ENCODE results near the gene FHAD1.

Gene FHAD1

DNA sequence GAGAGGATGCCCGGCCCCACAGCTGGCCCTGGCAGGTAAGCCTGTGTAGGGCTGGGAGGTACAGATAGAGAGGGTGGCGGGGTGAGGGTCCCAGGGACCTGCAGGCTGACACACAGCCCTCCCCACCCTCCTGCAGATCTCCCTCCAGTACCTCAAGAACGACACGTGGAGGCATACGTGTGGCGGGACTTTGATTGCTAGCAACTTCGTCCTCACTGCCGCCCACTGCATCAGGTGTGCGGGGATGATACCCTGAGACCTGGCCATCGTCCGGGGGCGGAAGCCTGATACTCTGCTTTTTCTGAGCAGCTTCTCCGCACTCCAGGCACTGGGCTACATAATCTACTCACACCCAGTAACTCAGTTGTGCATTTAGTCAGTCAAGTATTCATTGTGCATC is 193.3 kb downstream of the FHAD1 start:
- no peak for DNase-seq (ENCODE audit: low spot score)
- H2BK12ac ChIP-seq (ENCODE audit: low read length), result no peak overlapping the region
- H2BK120ac ChIP-seq (ENCODE audit: low read depth, low read length), result no peak overlapping the region
- H4K91ac ChIP-seq (ENCODE audit: low read depth, low read length, poor library complexity), result no peak overlapping the region
- peak overlapping the region; percentile 92 for H3K14ac ChIP-seq (ENCODE audit: low read length)
- peaks cover 0 to 19% (median 0%) of the 10 kb centered on the region in 3 experiments for H3K27me3 ChIP-seq (ENCODE audit: control insufficient read depth in 3 of 3, insufficient read depth in 3 of 3, low read depth in 1 of 3, low read length in 3 of 3)
- no peaks in the 10 kb centered on the region for H3K36me3 ChIP-seq (replicated peaks in 1 of 2; ENCODE audit: control insufficient read depth in 2 of 2, insufficient read depth in 2 of 2, low read length in 2 of 2)
- no peak overlapping the region for H3K4me2 ChIP-seq (ENCODE audit: insufficient read depth, low read length, poor library complexity, severe bottlenecking)
- no peak overlapping the region for H3K4ac ChIP-seq (ENCODE audit: low read length)
- H3K4me1 ChIP-seq (ENCODE audit: control insufficient read depth in 2 of 2, insufficient read depth in 1 of 2, low read depth in 1 of 2, low read length in 2 of 2), result no peaks in the 10 kb centered on the region
- no peak overlapping the region for H3K9ac ChIP-seq (ENCODE audit: low read depth, low read length, poor library complexity)
- H3K18ac ChIP-seq (ENCODE audit: low read length), result peak overlapping the region; percentile 86
- H2AK5ac ChIP-seq (ENCODE audit: low read depth, low read length), result no peak overlapping the region
- peak overlapping the region; percentile 94 for H3K23ac ChIP-seq (ENCODE audit: low read depth, low read length, poor library complexity)
- no peak overlapping the region for H3K4me3 ChIP-seq (ENCODE audit: low read length in 2 of 2)
- H3K27ac ChIP-seq (replicated peaks; ENCODE audit: low read length), result no peak overlapping the region
- H2AFZ ChIP-seq (ENCODE audit: low read length), result no peak overlapping the region
- H3K79me1 ChIP-seq (ENCODE audit: low read depth, low read length), result no peaks in the 10 kb centered on the region
- no peak overlapping the region for H2BK15ac ChIP-seq (ENCODE audit: low read length)
- WGBS, 2 donors (ENCODE audit: extremely low coverage in 2 of 2, insufficient read length in 2 of 2, insufficient replicate concordance in 1 of 2), result no CpG with 5 or more reads among the region's 13 CpGs
- no peak overlapping the region for H2BK5ac ChIP-seq (ENCODE audit: low read length)
- H3K9me3 ChIP-seq (replicated peaks in 1 of 2; ENCODE audit: control insufficient read depth in 2 of 2, insufficient read depth in 1 of 2, low read depth in 1 of 2, low read length in 2 of 2), result peaks cover 0 to under 1% of the 10 kb centered on the region in 2 donors
- H4K8ac ChIP-seq (ENCODE audit: low read depth, low read length), result no peak overlapping the region

- Histone ChIP-seq H3K4ac (ENCODE audit: low read length) (no peak overlapping the region), H2AK5ac (ENCODE audit: low read depth, low read length) (no peak overlapping the region), H3K79me1 (ENCODE audit: low read depth, low read length) (no peaks in the 10 kb centered on the region), H3K36me3 (replicated peaks in 1 of 2; ENCODE audit: control insufficient read depth in 2 of 2, insufficient read depth in 2 of 2, low read length in 2 of 2) (no peaks in the 10 kb centered on the region), H3K14ac (ENCODE audit: low read length) (no peak overlapping the region), H3K4me3 (ENCODE audit: low read length in 2 of 2) (no peak overlapping the region), H2BK120ac (ENCODE audit: low read depth, low read length) (no peak overlapping the region), H3K4me1 (ENCODE audit: control insufficient read depth in 2 of 2, insufficient read depth in 1 of 2, low read depth in 1 of 2, low read length in 2 of 2) (no peaks in the 10 kb centered on the region), H3K27me3 (ENCODE audit: control insufficient read depth in 3 of 3, insufficient read depth in 3 of 3, low read depth in 1 of 3, low read length in 3 of 3) (peaks cover 0 to 19% (median 0%) of the 10 kb centered on the region in 3 experiments), H3K18ac (ENCODE audit: low read length) (no peak overlapping the region), H3K27ac (replicated peaks; ENCODE audit: low read length) (no peak overlapping the region), H2AFZ (ENCODE audit: low read length) (no peak overlapping the region), H3K9ac (ENCODE audit: low read depth, low read length, poor library complexity) (no peak overlapping the region), H4K8ac (ENCODE audit: low read depth, low read length) (no peak overlapping the region), H3K4me2 (ENCODE audit: insufficient read depth, low read length, poor library complexity, severe bottlenecking) (no peak overlapping the region), H3K23ac (ENCODE audit: low read depth, low read length, poor library complexity) (no peak overlapping the region), H3K9me3 (replicated peaks in 1 of 2; ENCODE audit: control insufficient read depth in 2 of 2, insufficient read depth in 1 of 2, low read depth in 1 of 2, low read length in 2 of 2) (no peaks in the 10 kb centered on the region), H4K91ac (ENCODE audit: low read depth, low read length, poor library complexity) (no peak overlapping the region), H2BK12ac (ENCODE audit: low read length) (no peak overlapping the region), H2BK5ac (ENCODE audit: low read length) (no peak overlapping the region), H2BK15ac (ENCODE audit: low read length) (no peak overlapping the region)
- no peak for DNase-seq (ENCODE audit: low spot score)
- no CpG with 5 or more reads among the region's 6 CpGs for WGBS, 2 donors (ENCODE audit: extremely low coverage in 2 of 2, insufficient read length in 2 of 2, insufficient replicate concordance in 1 of 2)
Observed at GRCh38 chr1:15441247-15441646, 194.2 kb downstream of the FHAD1 start.

- Histone ChIP-seq H3K4me1 (ENCODE audit: control insufficient read depth in 2 of 2, insufficient read depth in 1 of 2, low read depth in 1 of 2, low read length in 2 of 2) (no peaks in the 10 kb centered on the region), H4K8ac (ENCODE audit: low read depth, low read length) (no peak overlapping the region), H2BK120ac (ENCODE audit: low read depth, low read length) (no peak overlapping the region), H2BK12ac (ENCODE audit: low read length) (no peak overlapping the region), H2BK5ac (ENCODE audit: low read length) (no peak overlapping the region), H3K18ac (ENCODE audit: low read length) (no peak overlapping the region), H3K4me2 (ENCODE audit: insufficient read depth, low read length, poor library complexity, severe bottlenecking) (no peak overlapping the region), H4K91ac (ENCODE audit: low read depth, low read length, poor library complexity) (no peak overlapping the region), H3K9ac (ENCODE audit: low read depth, low read length, poor library complexity) (no peak overlapping the region), H2BK15ac (ENCODE audit: low read length) (no peak overlapping the region), H2AK5ac (ENCODE audit: low read depth, low read length) (no peak overlapping the region), H3K27ac (replicated peaks; ENCODE audit: low read length) (no peak overlapping the region), H2AFZ (ENCODE audit: low read length) (no peak overlapping the region), H3K79me1 (ENCODE audit: low read depth, low read length) (no peaks in the 10 kb centered on the region), H3K27me3 (ENCODE audit: control insufficient read depth in 3 of 3, insufficient read depth in 3 of 3, low read depth in 1 of 3, low read length in 3 of 3) (peaks cover 0 to 19% (median 0%) of the 10 kb centered on the region in 3 experiments), H3K36me3 (replicated peaks in 1 of 2; ENCODE audit: control insufficient read depth in 2 of 2, insufficient read depth in 2 of 2, low read length in 2 of 2) (no peaks in the 10 kb centered on the region), H3K9me3 (replicated peaks in 1 of 2; ENCODE audit: control insufficient read depth in 2 of 2, insufficient read depth in 1 of 2, low read depth in 1 of 2, low read length in 2 of 2) (no peaks in the 10 kb centered on the region), H3K14ac (ENCODE audit: low read length) (no peak overlapping the region), H3K4ac (ENCODE audit: low read length) (no peak overlapping the region), H3K23ac (ENCODE audit: low read depth, low read length, poor library complexity) (peak overlapping the region; percentile 60), H3K4me3 (ENCODE audit: low read length in 2 of 2) (no peak overlapping the region)
- no peak for DNase-seq (ENCODE audit: low spot score)
- no CpG with 5 or more reads among the region's 8 CpGs for WGBS, 2 donors (ENCODE audit: extremely low coverage in 2 of 2, insufficient read length in 2 of 2, insufficient replicate concordance in 1 of 2)
Observed at GRCh38 chr1:15442119-15442518, 195.1 kb downstream of the FHAD1 start.

DNA sequence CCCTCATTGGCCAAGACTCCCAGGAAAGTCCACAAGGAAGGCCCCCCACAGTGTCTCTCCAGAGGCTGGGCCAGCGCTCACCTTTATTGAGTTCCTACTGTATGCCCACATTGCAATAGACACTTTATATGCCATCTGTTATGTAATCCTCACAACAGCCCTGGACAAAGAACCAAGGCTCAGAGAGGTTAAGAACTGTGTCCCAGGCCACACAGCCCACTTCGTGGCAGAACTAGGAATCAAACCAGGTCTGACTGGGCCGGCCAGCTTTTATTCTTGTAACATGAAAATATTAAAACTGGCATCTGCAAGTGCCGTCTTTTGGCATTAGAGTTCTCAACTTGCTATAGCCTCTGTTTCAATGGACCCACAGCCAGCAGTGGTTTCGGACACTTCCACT is 195.7 kb downstream of the FHAD1 start:
- H3K27ac ChIP-seq (replicated peaks; ENCODE audit: low read length), result no peak overlapping the region
- H3K14ac ChIP-seq (ENCODE audit: low read length), result no peak overlapping the region
- H2BK15ac ChIP-seq (ENCODE audit: low read length), result no peak overlapping the region
- H2AFZ ChIP-seq (ENCODE audit: low read length), result no peak overlapping the region
- H3K4me3 ChIP-seq (ENCODE audit: low read length in 2 of 2), result no peak overlapping the region
- H2BK12ac ChIP-seq (ENCODE audit: low read length), result no peak overlapping the region
- H3K4me1 ChIP-seq (ENCODE audit: control insufficient read depth in 2 of 2, insufficient read depth in 1 of 2, low read depth in 1 of 2, low read length in 2 of 2), result no peaks in the 10 kb centered on the region
- no peak for DNase-seq (ENCODE audit: low spot score)
- peaks cover 0 to 22% (median 0%) of the 10 kb centered on the region in 3 experiments for H3K27me3 ChIP-seq (ENCODE audit: control insufficient read depth in 3 of 3, insufficient read depth in 3 of 3, low read depth in 1 of 3, low read length in 3 of 3)
- no peaks in the 10 kb centered on the region for H3K79me1 ChIP-seq (ENCODE audit: low read depth, low read length)
- no peak overlapping the region for H3K4me2 ChIP-seq (ENCODE audit: insufficient read depth, low read length, poor library complexity, severe bottlenecking)
- no peak overlapping the region for H3K4ac ChIP-seq (ENCODE audit: low read length)
- no CpG with 5 or more reads among the region's 5 CpGs for WGBS, 2 donors (ENCODE audit: extremely low coverage in 2 of 2, insufficient read length in 2 of 2, insufficient replicate concordance in 1 of 2)
- no peaks in the 10 kb centered on the region for H3K9me3 ChIP-seq (replicated peaks in 1 of 2; ENCODE audit: control insufficient read depth in 2 of 2, insufficient read depth in 1 of 2, low read depth in 1 of 2, low read length in 2 of 2)
- H3K23ac ChIP-seq (ENCODE audit: low read depth, low read length, poor library complexity), result no peak overlapping the region
- no peak overlapping the region for H2BK120ac ChIP-seq (ENCODE audit: low read depth, low read length)
- H2BK5ac ChIP-seq (ENCODE audit: low read length), result no peak overlapping the region
- no peak overlapping the region for H4K91ac ChIP-seq (ENCODE audit: low read depth, low read length, poor library complexity)
- H3K36me3 ChIP-seq (replicated peaks in 1 of 2; ENCODE audit: control insufficient read depth in 2 of 2, insufficient read depth in 2 of 2, low read length in 2 of 2), result no peaks in the 10 kb centered on the region
- H2AK5ac ChIP-seq (ENCODE audit: low read depth, low read length), result no peak overlapping the region
- H3K9ac ChIP-seq (ENCODE audit: low read depth, low read length, poor library complexity), result no peak overlapping the region
- H3K18ac ChIP-seq (ENCODE audit: low read length), result no peak overlapping the region
- no peak overlapping the region for H4K8ac ChIP-seq (ENCODE audit: low read depth, low read length)
